HuH-7 (cell line): ENCODE data around the gene AGXT2.

Source experiments
- DNase-seq: peaks from one replicate; pipeline ENCODE4 v3.0.0; 2011; ENCODE audit warnings: low spot score

The AGXT2 gene, protein sequence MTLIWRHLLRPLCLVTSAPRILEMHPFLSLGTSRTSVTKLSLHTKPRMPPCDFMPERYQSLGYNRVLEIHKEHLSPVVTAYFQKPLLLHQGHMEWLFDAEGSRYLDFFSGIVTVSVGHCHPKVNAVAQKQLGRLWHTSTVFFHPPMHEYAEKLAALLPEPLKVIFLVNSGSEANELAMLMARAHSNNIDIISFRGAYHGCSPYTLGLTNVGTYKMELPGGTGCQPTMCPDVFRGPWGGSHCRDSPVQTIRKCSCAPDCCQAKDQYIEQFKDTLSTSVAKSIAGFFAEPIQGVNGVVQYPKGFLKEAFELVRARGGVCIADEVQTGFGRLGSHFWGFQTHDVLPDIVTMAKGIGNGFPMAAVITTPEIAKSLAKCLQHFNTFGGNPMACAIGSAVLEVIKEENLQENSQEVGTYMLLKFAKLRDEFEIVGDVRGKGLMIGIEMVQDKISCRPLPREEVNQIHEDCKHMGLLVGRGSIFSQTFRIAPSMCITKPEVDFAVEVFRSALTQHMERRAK

DNA sequence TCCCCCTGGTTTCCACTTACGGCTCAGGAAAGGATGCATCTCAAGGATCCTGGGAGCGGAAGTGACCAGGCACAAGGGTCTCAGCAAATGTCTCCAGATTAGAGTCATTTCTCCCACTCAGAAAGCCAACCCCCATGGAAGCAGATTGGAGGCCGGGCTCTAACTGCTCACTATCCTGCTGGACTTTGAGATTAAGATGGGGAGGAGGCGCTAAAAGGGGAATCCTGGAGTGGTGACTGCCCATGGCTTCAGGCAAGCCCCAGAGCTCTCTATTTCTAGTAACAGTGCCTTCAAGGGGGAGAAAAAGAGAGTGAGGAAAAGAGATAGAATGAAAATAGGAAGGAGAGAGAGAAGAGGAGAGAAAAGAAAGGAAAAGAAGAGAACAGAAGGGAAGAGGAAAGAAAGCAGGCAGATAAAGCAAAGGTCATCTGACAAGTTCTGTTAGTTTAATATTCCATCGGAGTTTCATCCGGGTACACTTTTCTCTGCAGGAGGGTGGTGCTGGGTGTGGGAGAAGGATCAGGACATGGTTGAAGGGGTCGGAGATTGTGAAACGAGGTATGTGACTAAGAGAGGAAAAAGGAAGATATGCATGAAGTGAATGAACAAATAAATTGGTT, at the start of gene AGXT2:
Gene AGXT2, minus strand, starts transcription at position 165 of the 620 bp plus-strand sequence. Its CDS starts 57 bp downstream, at position 108.
- DNase-seq = peak; percentile 56

GRCh38 chr5:35096932-35097331, 49.2 kb upstream of the AGXT2 start:
- no peak for DNase-seq

DNA sequence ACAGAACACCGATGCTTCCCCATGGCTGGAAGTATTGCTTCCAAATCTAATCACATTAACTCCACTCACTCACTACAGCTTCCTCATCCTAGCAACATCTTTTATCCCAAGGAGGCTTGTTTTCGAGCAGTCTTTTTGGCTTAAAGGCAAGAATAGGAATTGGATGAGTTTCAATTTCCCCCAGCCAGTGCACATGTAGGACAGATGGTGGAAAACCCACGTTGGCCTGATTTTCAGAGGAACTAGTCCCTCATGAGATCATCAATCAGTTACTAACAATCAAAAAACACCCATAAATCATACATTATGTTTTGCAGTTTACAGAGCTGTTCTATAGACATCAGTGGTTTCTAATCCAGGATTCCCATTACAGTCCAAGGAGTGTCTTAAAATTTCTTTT, 48.5 kb upstream of the AGXT2 start:
- no peak for DNase-seq

DNA sequence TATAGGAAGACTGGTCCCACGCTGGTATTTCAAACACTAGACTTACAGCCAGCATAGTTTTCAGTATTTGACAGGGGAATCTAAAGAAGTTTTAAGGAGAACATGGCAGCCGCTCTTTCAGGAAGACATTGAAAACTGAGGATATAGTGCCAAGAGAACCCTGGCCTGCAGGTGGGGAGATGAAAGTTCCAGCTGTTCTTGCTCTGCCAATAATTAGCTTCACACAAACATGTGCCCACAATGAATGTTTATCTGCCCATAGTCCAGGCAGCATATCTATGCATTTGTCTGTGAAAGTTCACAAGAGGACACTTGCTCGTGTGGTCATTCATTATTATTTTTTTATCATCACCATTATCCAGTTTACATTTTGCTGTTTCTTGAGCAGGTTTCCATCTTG, 47.6 kb upstream of the AGXT2 start:
- DNase-seq = no peak

GRCh38 chr5:35094948-35095347, 47.2 kb upstream of the AGXT2 start:
- DNase-seq = no peak

GRCh38 chr5:35092703-35093102, 45.0 kb upstream of the AGXT2 start:
- DNase-seq = no peak

DNA sequence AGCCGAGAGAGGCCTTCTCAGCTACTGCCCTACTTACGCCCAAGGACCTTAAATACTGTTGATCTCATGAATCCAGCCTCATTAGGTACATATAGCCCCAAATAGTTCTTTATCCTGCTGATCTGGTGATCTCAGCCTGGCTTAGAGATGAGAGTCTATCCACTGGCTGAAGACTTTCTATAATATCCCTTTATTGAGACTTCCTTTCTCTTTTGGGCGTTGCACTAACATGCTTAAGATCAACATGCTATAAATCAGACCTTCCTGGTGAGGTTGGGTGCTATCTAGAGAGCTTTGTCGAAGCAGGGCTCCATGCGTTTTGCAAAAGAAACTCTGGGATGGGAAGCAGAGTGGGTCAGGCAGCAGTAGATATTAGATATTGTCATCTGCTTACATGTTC, 44.0 kb upstream of the AGXT2 start:
- no peak for DNase-seq

GRCh38 chr5:35089334-35090314, 41.9 kb upstream of the AGXT2 start:
- DNase-seq = peak; percentile 66

GRCh38 chr5:35087991-35088390, 40.2 kb upstream of the AGXT2 start:
- no peak for DNase-seq

GRCh38 chr5:35083150-35083549, 35.4 kb upstream of the AGXT2 start:
- no peak for DNase-seq

DNA sequence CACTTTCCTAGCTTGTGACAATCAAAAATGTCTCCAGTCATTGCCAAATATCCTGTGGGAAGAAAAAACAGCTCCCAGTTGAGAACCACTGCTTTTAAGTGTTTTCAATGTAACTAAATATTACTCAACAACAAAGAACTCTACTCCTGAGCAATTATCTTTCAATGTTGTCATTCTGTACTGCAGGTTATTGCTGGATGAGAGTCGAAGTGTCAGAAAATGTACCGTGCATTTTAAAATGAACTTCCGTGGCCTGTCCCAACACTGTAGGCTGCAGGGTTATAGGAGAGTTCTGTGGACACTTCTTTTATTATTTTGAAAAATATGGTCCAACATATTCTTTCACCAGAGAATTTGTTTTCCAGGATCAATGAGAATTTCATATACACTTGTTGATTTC, 34.8 kb upstream of the AGXT2 start:
- DNase-seq = no peak

DNA sequence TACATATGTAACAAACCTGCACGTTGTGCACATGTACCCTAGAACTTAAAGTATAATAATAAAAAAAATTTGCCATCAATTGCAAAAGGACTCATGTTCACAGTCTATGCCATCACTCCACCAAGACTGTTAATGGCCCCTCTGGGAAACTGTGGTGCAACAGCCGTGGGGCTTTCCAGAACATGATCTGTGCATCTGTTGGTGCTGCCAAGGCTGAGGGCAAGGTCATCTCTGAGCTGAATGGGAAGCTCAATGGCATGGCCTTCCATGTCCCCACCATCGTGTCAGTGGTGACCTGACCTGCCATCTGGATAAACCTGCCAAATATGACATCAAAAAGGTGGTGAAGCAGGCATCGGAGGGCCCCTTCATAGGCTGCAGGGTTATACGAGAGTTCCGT, 33.4 kb upstream of the AGXT2 start:
- DNase-seq = no peak

- DNase-seq = no peak
Observed at GRCh38 chr5:35073160-35073559, 25.4 kb upstream of the AGXT2 start.

GRCh38 chr5:35069188-35069587, 21.4 kb upstream of the AGXT2 start:
- no peak for DNase-seq

- no peak for DNase-seq
Observed at GRCh38 chr5:35067985-35068384, 20.2 kb upstream of the AGXT2 start.

GRCh38 chr5:35066260-35066795, 18.6 kb upstream of the AGXT2 start:
- no peak for DNase-seq

DNA sequence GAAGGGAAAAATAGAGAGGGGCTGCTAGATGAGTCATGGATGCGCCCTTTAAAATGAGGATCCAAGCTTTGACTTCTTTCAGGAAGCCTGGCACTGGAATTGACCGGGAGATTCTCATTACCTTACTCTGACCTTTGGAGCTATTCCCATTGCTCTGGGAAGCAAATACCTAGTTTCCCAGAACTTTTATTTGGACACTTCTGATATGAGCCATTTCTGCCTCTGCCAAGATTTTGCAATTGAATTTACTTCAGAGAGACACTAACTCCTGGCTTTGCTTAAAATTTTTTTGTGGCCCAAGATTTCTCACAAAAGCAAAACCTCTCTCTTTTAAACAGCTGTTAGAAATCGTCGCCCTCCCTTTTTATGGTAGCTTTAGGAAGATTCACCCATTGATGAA, 15.7 kb upstream of the AGXT2 start:
- DNase-seq = peak; percentile 23

DNA sequence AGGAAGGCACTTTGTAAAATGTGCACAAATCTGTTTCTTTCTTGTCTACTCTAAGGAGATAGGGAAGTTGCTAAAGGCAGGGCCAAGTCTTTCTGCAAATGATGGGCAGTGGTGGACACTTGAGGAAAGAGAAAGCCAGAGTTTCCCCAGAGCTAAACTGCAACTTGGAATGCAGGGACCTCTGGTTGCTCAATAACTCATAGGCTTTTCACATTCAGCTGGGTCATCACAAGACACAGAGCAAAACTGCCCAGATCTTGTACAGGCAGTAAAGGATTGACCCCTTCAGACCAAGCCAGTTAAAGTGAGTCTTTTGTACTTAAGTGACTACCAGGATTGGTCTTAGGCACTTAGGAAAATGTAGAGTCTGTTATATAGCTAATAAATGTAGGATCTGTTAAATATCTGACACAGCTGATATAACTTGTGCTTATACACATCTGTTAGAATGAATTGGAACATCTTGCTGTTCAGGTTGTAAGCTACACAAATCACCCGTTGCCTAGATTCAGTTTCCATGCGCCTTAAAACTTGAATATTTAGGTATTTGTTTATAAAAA, 13.5 kb upstream of the AGXT2 start:
- peak; percentile 42 for DNase-seq

GRCh38 chr5:35060236-35060635, 12.5 kb upstream of the AGXT2 start:
- DNase-seq = no peak

GRCh38 chr5:35059251-35059650, 11.5 kb upstream of the AGXT2 start:
- no peak for DNase-seq

- DNase-seq = no peak
Observed at GRCh38 chr5:35058374-35058788, 10.6 kb upstream of the AGXT2 start.

- DNase-seq = no peak
Observed at GRCh38 chr5:35056686-35057085, 8.9 kb upstream of the AGXT2 start.
